PC-9 (cell line): Measurements from ENCODE around the gene SENP6.

Source experiments
- CTCF ChIP-seq: fragments of 200-600 bp; sonication (generic); conservative IDR thresholded peaks from 2 replicates; pipeline ENCODE4 v1.6.1; 2017; ENCODE audit warnings: mixed run types, antibody characterized with exemption, mild to moderate bottlenecking, moderate library complexity
- EZH2 ChIP-seq: fragments of 200-600 bp; sonication (generic); IDR thresholded peaks from 2 replicates; pipeline ENCODE4 v1.8.0; 2017; ENCODE audit warnings: antibody characterized with exemption, low read depth

DNA sequence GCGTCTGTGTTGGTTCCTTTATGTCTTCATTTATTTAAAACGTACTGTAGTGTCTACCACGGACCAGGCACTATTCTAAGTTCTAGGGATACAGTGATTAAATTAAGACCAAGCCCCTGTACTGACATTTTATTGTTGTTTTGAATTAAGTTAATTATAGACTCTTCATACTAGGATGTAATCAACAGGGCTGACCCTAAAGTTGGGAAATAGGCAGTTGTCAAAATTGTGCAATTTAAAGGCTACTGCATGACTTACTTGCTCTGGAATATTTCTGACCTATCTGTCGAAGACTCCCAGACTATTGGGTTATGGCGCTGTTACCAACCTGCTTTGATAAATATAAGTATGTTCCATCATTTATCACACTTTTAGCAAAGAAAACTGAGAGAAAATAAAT lies 154.0 kb downstream of the SENP6 start:
- TF ChIP-seq EZH2, result no peak
- no peak for TF ChIP-seq CTCF
